GM21447 (cell line): ENCODE results near the gene MECR.

Source experiments
- ATAC-seq: cut with Tn5 transposase; IDR thresholded peaks from one replicate; pipeline ENCODE4 v1.9.1; 2021; ENCODE audit not compliant: unreplicated experiment

MECR gene

DNA sequence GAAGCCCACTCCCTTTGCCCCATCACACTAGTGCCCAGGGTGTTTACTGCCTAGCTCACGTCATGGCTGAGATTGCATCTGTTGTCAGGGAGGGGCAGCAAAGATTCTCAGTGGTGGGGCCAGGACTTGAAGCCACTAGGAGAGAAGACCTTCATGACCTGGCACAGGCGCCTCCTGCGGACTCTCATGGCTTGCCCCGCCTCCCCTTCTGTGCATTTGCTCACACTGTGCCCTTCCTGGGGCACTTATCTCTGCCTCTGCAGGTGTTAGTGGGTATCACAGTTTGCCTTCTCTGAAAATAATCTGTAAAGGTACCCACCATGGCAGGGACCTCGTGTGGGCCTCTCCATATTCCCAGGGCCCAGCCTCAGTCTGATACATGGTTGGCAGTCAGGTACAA lies 25.7 kb upstream of the MECR start:
- no peak for ATAC-seq

GRCh38 chr1:29255134-29255666 lies 24.5 kb upstream of the MECR start:
- no peak for ATAC-seq

DNA sequence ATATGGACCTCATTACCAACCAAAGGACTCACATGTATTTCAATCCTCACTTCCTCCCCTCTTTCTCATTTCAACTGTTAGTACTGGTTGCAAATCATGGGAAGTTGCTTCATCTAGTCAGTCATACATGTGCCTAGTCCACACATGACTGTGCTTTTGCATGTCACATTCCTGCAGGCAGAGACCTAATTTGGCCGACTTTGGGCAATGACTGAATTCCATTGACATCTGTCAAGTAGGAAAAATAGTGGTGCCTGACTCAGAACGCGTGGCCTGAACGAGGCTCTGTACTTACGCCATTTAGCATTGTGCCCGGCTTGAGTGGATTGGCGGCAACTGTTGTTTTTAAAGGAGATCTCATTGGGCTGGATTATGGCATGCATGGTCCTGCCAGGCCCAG lies 23.6 kb upstream of the MECR start:
- ATAC-seq = no peak

DNA sequence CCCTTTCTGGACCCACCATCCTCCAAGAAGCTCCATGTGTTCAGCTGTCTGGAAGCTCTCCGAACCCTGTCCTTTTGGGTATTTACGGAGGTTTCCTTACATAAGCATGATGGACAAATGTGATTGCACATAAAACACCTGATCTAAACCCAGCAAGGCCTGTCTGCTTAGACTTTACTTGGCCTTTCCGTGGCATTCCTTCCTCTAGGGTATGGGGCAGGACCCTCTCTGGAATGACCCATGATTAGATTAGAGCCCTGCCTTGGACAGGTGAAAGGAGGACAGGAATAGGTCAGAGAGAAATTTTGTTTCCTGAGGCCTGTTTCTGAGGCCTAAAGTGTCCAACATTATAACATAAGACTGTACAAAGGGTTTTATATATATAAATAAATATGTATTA lies 22.4 kb upstream of the MECR start:
- ATAC-seq = no peak

DNA sequence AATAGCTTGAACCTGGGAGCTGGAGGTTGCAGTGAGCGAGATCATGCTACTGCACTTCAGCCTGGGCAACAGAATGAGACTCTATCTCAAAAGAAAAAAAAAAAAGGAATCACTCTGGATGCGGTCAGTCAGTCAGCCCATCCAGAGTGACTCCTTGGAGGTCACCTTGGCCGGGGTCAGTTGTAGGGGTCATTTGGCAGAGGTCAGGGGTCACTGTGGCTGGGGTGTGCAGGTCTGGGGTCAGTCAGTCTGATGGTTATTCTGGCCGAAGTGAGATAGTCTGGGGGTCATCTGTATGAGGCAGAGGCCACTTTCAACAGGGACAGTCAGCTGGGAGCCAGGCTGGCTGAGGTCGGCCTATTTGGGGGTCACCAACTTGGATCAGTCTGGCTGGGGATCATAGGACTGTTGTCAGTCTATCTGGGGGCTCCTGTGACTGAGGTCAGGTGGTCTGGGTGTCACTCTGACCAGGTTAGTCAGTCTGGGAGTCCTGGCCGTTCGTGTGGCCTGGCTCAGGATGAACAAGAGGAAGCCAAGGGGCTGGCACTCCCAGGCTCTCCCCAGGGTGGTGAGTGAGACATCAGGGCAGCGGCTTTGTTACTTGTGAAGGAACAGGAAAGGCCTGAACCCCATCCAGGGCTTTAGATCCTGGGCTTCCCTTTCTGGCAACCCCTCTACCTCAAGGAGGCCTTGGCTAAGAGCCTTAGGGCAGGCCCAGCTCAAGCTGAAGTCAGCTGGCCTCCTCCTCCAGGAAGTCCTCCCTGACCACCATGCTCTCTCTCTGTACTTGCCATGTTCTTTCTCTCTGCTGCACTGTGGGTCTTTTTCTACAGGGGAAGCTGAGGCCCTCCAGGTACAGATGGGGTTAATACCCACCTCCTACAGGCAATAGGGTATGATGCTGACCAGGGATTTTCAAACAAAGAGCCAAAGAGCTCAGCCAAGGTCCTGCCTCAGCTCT lies 20.7 kb upstream of the MECR start:
- ATAC-seq = no peak

DNA sequence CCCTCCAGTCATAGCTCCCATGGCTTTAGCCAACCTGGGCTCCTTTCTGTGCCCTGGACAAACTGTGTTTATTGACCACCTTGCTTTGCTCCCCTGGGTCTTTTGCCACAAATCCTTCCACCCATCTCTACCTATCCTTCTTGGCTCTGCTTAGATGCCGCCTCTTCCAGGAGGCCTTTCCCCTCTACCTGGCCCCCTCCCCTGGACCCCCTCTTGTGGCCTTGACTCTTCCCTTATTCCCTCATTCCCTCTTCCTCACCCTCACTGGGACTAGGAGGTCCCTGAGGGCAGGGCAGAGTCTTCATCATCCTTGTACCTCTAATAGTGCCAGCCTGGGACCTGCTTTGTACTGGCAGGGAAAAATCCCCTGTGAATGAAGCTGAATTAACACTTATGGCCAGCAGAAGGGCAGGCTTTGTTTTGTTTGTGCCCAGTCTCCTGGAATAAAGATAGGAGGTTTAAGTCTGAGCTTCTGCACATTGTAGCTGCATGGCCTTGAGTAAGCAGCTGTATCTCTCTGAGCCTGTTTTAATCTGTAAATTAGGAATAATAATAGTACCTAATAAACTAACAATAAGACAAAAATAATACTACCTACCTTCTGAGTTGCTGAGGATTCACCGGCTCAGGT lies 19.3 kb upstream of the MECR start:
- ATAC-seq = no peak

- ATAC-seq = no peak
Observed at GRCh38 chr1:29249170-29249691, 18.5 kb upstream of the MECR start.

GRCh38 chr1:29248409-29248808 lies 17.7 kb upstream of the MECR start:
- no peak for ATAC-seq

- no peak for ATAC-seq
Observed at GRCh38 chr1:29247571-29248273, 17.0 kb upstream of the MECR start.

DNA sequence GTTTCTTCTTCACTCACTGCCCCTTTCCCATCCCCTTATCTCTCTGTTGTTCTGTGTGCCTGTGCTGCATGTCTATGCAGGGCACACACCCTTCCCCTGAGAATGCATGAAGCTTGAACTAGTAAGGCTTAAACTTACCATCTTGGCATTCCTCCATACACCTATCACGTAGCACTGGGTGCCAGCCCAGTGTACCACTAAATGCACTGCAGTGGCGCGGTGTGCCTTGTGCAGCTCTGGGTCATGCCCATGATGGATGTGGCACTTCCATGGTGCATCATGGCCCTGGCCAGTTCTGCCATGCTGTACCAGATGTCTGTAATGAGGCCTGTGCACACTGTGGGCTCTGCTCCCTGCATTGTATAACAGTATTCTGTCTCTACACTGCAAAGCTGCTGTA lies 16.3 kb upstream of the MECR start:
- ATAC-seq = no peak

- no peak for ATAC-seq
Observed at GRCh38 chr1:29245876-29246275, 15.1 kb upstream of the MECR start.

DNA sequence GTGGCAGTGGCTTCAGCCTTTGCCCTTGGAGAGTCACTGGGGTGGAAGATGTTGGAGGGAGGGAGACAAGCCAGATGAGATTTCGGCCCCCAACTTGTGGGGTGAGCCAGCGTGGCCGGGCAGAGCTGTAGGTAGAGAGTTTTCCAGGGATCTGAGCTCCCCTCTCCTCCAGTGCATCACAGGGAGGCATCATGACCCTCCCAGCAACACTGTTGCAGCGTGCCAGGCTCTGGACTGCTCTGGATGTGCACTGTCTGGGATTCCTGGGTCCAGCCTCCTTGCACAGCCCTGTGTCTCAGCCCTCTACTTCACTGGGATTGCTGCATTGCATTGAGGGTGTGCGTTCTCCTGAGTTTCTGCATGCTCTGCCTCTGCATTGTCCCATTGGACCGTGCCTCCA lies 14.5 kb upstream of the MECR start:
- ATAC-seq = no peak

- no peak for ATAC-seq
Observed at GRCh38 chr1:29243871-29244200, 13.1 kb upstream of the MECR start.

GRCh38 chr1:29243023-29243870 lies 12.5 kb upstream of the MECR start:
- no peak for ATAC-seq

GRCh38 chr1:29240986-29241385 lies 10.3 kb upstream of the MECR start:
- ATAC-seq = no peak

- ATAC-seq = no peak
Observed at GRCh38 chr1:29240400-29240837, 9.7 kb upstream of the MECR start.

DNA sequence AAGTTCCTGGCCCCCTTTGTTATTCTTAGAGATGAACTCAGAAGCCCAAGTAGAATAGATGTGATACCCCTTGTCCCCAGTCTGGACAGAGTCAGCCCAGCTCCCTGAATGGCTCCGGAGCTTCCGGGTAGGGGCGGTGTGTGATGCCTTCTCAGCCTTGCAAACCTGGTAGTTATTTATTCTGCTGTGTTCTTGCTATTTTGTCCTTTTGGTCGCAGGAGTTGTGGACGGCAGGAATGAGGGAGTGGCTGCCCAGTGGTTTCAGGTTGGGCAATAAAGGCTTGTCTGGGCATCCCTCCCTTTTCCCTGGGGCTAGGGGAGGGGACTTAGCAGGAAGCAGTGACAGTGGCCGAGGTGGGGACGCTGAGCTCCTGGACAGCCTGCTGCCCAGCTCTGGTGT lies 8.4 kb upstream of the MECR start:
- no peak for ATAC-seq

- no peak for ATAC-seq
Observed at GRCh38 chr1:29238620-29239002, 7.9 kb upstream of the MECR start.

GRCh38 chr1:29237852-29238619 lies 7.3 kb upstream of the MECR start:
- ATAC-seq = no peak
